NT2/D1 (cell line): Measurements from ENCODE around the gene KTN1.

ENCODE experiments used
- YY1 ChIP-seq: IDR thresholded peaks from 2 replicates; pipeline ENCODE4 v1.6.1; 2011; ENCODE audit not compliant: insufficient read length, insufficient read depth
- ZNF274 ChIP-seq: IDR thresholded peaks from 2 replicates; pipeline ENCODE4 v1.6.1; 2011; ENCODE audit warnings: mild to moderate bottlenecking, low read depth, low read length

DNA sequence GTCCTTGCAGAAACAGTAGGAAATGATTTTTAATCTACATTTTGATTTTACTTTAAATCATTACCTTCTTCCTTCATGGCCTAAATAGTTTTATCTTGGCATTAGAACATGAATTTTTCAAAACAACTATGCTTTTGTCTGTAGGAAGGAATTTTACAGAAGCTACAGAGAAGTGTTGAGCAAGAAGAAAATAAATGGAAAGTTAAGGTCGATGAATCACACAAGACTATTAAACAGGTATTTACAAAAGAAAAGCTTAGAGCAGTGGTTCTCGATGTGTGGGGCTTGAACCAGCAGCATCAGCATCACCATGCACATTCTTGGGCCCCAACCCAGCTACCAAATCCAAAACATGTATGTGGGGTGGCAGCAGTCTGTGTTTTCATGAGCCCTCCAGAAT lies 91.6 kb downstream of the KTN1 start:
- no peak for TF ChIP-seq ZNF274
- no peak for TF ChIP-seq YY1
